B cell (primary cell): ENCODE measurements around the gene ACTN2. TPM values are rescaled to one million over a fixed set of nuclear protein-coding genes. Genes with fewer than 3 reads are reported as not detected.

Source experiments
- ATAC-seq: fragments of 200-7000 bp; cut with Tn5 transposase; one replicate; pipeline ENCODE4 v1.10.0; 2021; ENCODE audit warnings: low read depth, mild to moderate bottlenecking, moderate number of reproducible peaks, moderate library complexity
- CTCF ChIA-PET: fragments of 350-600 bp; sonication (Branson Sonifier 250); formaldehyde crosslinking; loops from one replicate; lab custom pipeline; 2021; ENCODE audit warnings: antibody characterized with exemption, inconsistent platforms; lab: Charles Lee
- POLR2A ChIA-PET: fragments of 350-600 bp; sonication (Branson Sonifier 250); formaldehyde crosslinking; loops from one replicate; lab custom pipeline; 2021; ENCODE audit warnings: antibody characterized with exemption; lab: Charles Lee
- DNase-seq: peaks from one replicate; pipeline ENCODE4 v3.0.0; 2013
- H2AFZ ChIP-seq: 2 replicates; pipeline ENCODE4 v1.6.1; 2012; ENCODE audit warnings: mild to moderate bottlenecking, low read depth, low read length; ENCODE audit not compliant: insufficient read depth, poor library complexity, severe bottlenecking
- H3K27ac ChIP-seq, 2 donors: 1 replicate in 1 of 2; 2 replicates in 1 of 2; pipeline ENCODE4 v1.5.1; 2012 to 2013; ENCODE audit warnings: low read length in 2 of 2, mild to moderate bottlenecking in 2 of 2, moderate library complexity in 1 of 2
- H3K27me3 ChIP-seq, 4 experiments: fragments of 200-600 bp in 1 of 4; sonication (generic) in 1 of 4; replicated peaks in 1 of 4; 1 replicate in 2 of 4; 2 replicates in 2 of 4; pipeline versions ENCODE4 v1.6.1 to v1.7.0; 2013 to 2016; ENCODE audit warnings: low read length in 3 of 4, mild to moderate bottlenecking in 2 of 4, mixed read lengths in 1 of 4, moderate library complexity in 1 of 4; ENCODE audit not compliant: insufficient read depth in 4 of 4, control insufficient read depth in 3 of 4; ENCODE audit errors: control extremely low read depth in 1 of 4
- H3K36me3 ChIP-seq, 2 experiments: replicated peaks in 1 of 2; 1 replicate in 1 of 2; 2 replicates in 1 of 2; pipeline versions ENCODE4 v1.6.1 to v1.7.1; 2013; ENCODE audit warnings: low read length in 1 of 2; ENCODE audit not compliant: insufficient read depth in 2 of 2, control insufficient read depth in 1 of 2; ENCODE audit errors: control extremely low read depth in 1 of 2, extremely low read depth in 1 of 2
- H3K4me1 ChIP-seq, 2 donors: fragments of 200-600 bp in 1 of 2; sonication (generic) in 1 of 2; 1 replicate in 1 of 2; 2 replicates in 1 of 2; pipeline versions ENCODE4 v1.5.1 to v1.6.1; 2013 to 2017; ENCODE audit warnings: low read length in 2 of 2; ENCODE audit not compliant: control insufficient read depth in 2 of 2, insufficient read depth in 2 of 2
- H3K4me2 ChIP-seq: replicated peaks from 2 replicates; pipeline ENCODE3; 2012; ENCODE audit warnings: mild to moderate bottlenecking, low read depth, low read length; ENCODE audit not compliant: poor library complexity, severe bottlenecking
- H3K4me3 ChIP-seq, 5 experiments: fragments of 200-600 bp in 1 of 5; sonication (generic) in 1 of 5; 1 replicate in 3 of 5; 2 replicates in 2 of 5; pipeline versions ENCODE4 v1.5.1 to v1.7.0; 2011 to 2016; ENCODE audit warnings: low read length in 4 of 5, mild to moderate bottlenecking in 4 of 5, low read depth in 2 of 5, control low read depth in 1 of 5, moderate library complexity in 1 of 5; ENCODE audit not compliant: insufficient read depth in 1 of 5; ENCODE audit errors: control extremely low read depth in 1 of 5, extremely low read depth in 1 of 5
- H3K79me2 ChIP-seq: fragments of 200-600 bp; sonication (generic); one replicate; pipeline ENCODE4 v1.6.0; 2016; ENCODE audit warnings: low read length; ENCODE audit not compliant: control insufficient read depth, insufficient read depth
- H3K9ac ChIP-seq: fragments of 200-600 bp; sonication (generic); 2 replicates; pipeline ENCODE4 v1.6.1; 2017; ENCODE audit warnings: mild to moderate bottlenecking, low read length, moderate library complexity
- H3K9me3 ChIP-seq, 3 donors: one replicate each; pipeline versions ENCODE4 v1.6.1 to v1.7.1; 2013; ENCODE audit warnings: low read length in 2 of 3; ENCODE audit not compliant: control insufficient read depth in 2 of 3, insufficient read depth in 1 of 3; ENCODE audit errors: control extremely low read depth in 1 of 3
- H4K20me1 ChIP-seq: 2 replicates; pipeline ENCODE4 v1.6.0; 2012; ENCODE audit warnings: mild to moderate bottlenecking, low read length; ENCODE audit not compliant: insufficient read depth, control insufficient read depth, poor library complexity, severe bottlenecking
- H3K27ac Mint-ChIP-seq: one replicate; pipeline ENCODE4 v1.8.0; 2021; ENCODE audit warnings: mixed read lengths
- H3K27me3 Mint-ChIP-seq: one replicate; pipeline ENCODE4 v1.8.0; 2021; ENCODE audit warnings: mixed read lengths
- H3K4me1 Mint-ChIP-seq: one replicate; pipeline ENCODE4 v1.8.0; 2021; ENCODE audit warnings: mixed read lengths
- H3K4me3 Mint-ChIP-seq: one replicate; pipeline ENCODE4 v1.8.0; 2021; ENCODE audit warnings: mixed read lengths
- H3K9me3 Mint-ChIP-seq: one replicate; pipeline ENCODE4 v1.8.0; 2022; ENCODE audit warnings: mixed read lengths; ENCODE audit not compliant: insufficient read depth
- CTCF ChIP-seq: fragments of 200-600 bp; IDR thresholded peaks from one replicate; pipeline ENCODE4 v1.8.0; 2022; ENCODE audit warnings: antibody characterized with exemption, mild to moderate bottlenecking
- EZH2 ChIP-seq: IDR thresholded peaks from 2 replicates; pipeline ENCODE4 v1.6.1; 2012; ENCODE audit warnings: borderline replicate concordance, low read depth, mild to moderate bottlenecking, moderate library complexity, low read length; ENCODE audit not compliant: insufficient read depth, poor library complexity, severe bottlenecking
- WGBS: methylation state at CpG from one replicate; pipeline ENCODE4 v1.1.5; 2013; ENCODE audit warnings: missing lambda C conversion rate; ENCODE audit not compliant: insufficient coverage; 5-methylcytosine and 5-hydroxymethylcytosine counted together
- intact Hi-C: fragments of 100-400 bp; cut with micrococcal nuclease; formaldehyde crosslinking; loops from one replicate; pipeline ENCODE4 v1.10.0; 2022
- polyA plus RNA-seq: library from polyadenylated mRNA; depleted of rRNA; stranded (reverse); fragments of >200 nt; gene quantifications from 2 replicates; pipeline ENCODE4 v1.2.3, GENCODE V29; 2012
- total RNA-seq, 2 donors: library from RNA; stranded (reverse); fragments of 120-200 nt in 1 of 2; gene quantifications; 1 replicate in 1 of 2; 2 replicates in 1 of 2; pipeline versions ENCODE4 v1.2.3 to v1.2.4, GENCODE V29; 2013 to 2022

The ACTN2 gene
- total and polyA plus RNA-seq, 2 donors (not counting 1 experiment from before 2014, with no cell fraction given), result 0.30 TPM; not detected in 1

- DNase-seq (no peak), ATAC-seq (no peak)
- ChIA-PET POLR2A (no interaction called here), CTCF (no interaction called here)
- H3K4me3 Mint-ChIP-seq, result no peak overlapping the region
- no peaks in the 10 kb centered on the region for H4K20me1 ChIP-seq
- H3K27ac Mint-ChIP-seq, result no peak overlapping the region
- WGBS, result 92% methylated on average over 2 of the region's 6 CpGs
- H3K36me3 ChIP-seq, result no peaks in the 10 kb centered on the region
- no peak overlapping the region for H3K27ac ChIP-seq
- no peaks in the 10 kb centered on the region for H3K9me3 Mint-ChIP-seq
- intact Hi-C loops, result no loop called here
- peaks cover 12% of the 10 kb centered on the region for H3K27me3 Mint-ChIP-seq
- H3K4me1 Mint-ChIP-seq, result no peaks in the 10 kb centered on the region
- H3K4me2 ChIP-seq, result no peak overlapping the region
- TF ChIP-seq EZH2 (no peak), CTCF (no peak)
- no peaks in the 10 kb centered on the region for H3K9me3 ChIP-seq
- H3K79me2 ChIP-seq, result no peaks in the 10 kb centered on the region
- no peak overlapping the region for H2AFZ ChIP-seq
- H3K27me3 ChIP-seq, result no peaks in the 10 kb centered on the region
- no peak overlapping the region for H3K9ac ChIP-seq
- no peak overlapping the region for H3K4me3 ChIP-seq
- H3K4me1 ChIP-seq, result no peaks in the 10 kb centered on the region
These were observed 31.5 kb downstream of the ACTN2 start for GRCh38 chr1:236717811-236718210.

GRCh38 chr1:236718328-236718727 lies 32.0 kb downstream of the ACTN2 start:
- H3K27me3 ChIP-seq, result no peaks in the 10 kb centered on the region
- H3K9me3 Mint-ChIP-seq, result no peaks in the 10 kb centered on the region
- no peaks in the 10 kb centered on the region for H3K9me3 ChIP-seq
- H3K4me1 Mint-ChIP-seq, result no peaks in the 10 kb centered on the region
- no peak overlapping the region for H3K9ac ChIP-seq
- H3K79me2 ChIP-seq, result no peaks in the 10 kb centered on the region
- H3K27me3 Mint-ChIP-seq, result peaks cover 12% of the 10 kb centered on the region
- H4K20me1 ChIP-seq, result no peaks in the 10 kb centered on the region
- H3K36me3 ChIP-seq, result no peaks in the 10 kb centered on the region
- H3K27ac ChIP-seq, result no peak overlapping the region
- intact Hi-C loops, result no loop called here
- H2AFZ ChIP-seq, result no peak overlapping the region
- TF ChIP-seq EZH2 (no peak), CTCF (no peak)
- POLR2A ChIA-PET, result no interaction called here
- 37% methylated on average over 3 of the region's 3 CpGs for WGBS
- no peaks in the 10 kb centered on the region for H3K4me1 ChIP-seq
- no peak overlapping the region for H3K27ac Mint-ChIP-seq
- no peak for DNase-seq
- no peak overlapping the region for H3K4me3 Mint-ChIP-seq
- H3K4me2 ChIP-seq, result no peak overlapping the region
- ATAC-seq, result no peak
- CTCF ChIA-PET, result no interaction called here
- H3K4me3 ChIP-seq, result no peak overlapping the region
